Upper lobe of left lung (tissue), 6 donors: ENCODE results near the gene PER2. TPM values are rescaled to one million over a fixed set of nuclear protein-coding genes. Genes with fewer than 3 reads are reported as not detected.

Experiments used
- ATAC-seq, 2 donors: fragments of 200-7000 bp; cut with Tn5 transposase; one replicate each; pipeline ENCODE4 v1.9.1; 2022; ENCODE audit warnings: mild to moderate bottlenecking in 2 of 2, moderate library complexity in 2 of 2; ENCODE audit not compliant: low FRiP score in 2 of 2
- DNase-seq, 2 donors: peaks; one replicate each; pipeline ENCODE4 v3.0.0-alpha.2; 2019 to 2020
- H3K27ac ChIP-seq, 4 donors: fragments of 200-600 bp; sonication (generic); one replicate each; pipeline ENCODE4 v1.5.1; 2016 to 2019
- H3K27me3 ChIP-seq, 4 donors: fragments of 200-600 bp; sonication (generic); one replicate each; pipeline ENCODE4 v1.5.1; 2017 to 2019
- H3K36me3 ChIP-seq, 4 donors: fragments of 200-600 bp; sonication (generic); one replicate each; pipeline ENCODE4 v1.5.1; 2016 to 2019
- H3K4me1 ChIP-seq, 4 donors: fragments of 200-600 bp; sonication (generic); one replicate each; pipeline ENCODE4 v1.5.1; 2018 to 2019
- H3K4me3 ChIP-seq, 4 donors: fragments of 200-600 bp; sonication (generic); one replicate each; pipeline ENCODE4 v1.5.1; 2017 to 2019; ENCODE audit warnings: mild to moderate bottlenecking in 2 of 4, moderate library complexity in 1 of 4
- H3K9me3 ChIP-seq, 4 donors: fragments of 200-600 bp; sonication (generic); one replicate each; pipeline ENCODE4 v1.5.1; 2018 to 2019
- CTCF ChIP-seq, 6 experiments: fragments of 450-650 bp in 4 of 6; fragments of 200-600 bp in 2 of 6; sonication (generic) in 2 of 6; IDR thresholded peaks; one replicate each; pipeline ENCODE4 v1.5.1; 2016 to 2019; ENCODE audit warnings: antibody characterized with exemption in 6 of 6
- EP300 ChIP-seq, 4 donors: sonication (generic); formaldehyde crosslinking; IDR thresholded peaks; one replicate each; pipeline ENCODE4 v1.5.1; 2017; ENCODE audit warnings: antibody characterized with exemption in 4 of 4, control low read depth in 2 of 4
- POLR2A ChIP-seq, 4 donors: fragments of 450-650 bp; IDR thresholded peaks; one replicate each; pipeline ENCODE4 v1.5.1; 2016 to 2017; ENCODE audit warnings: antibody characterized with exemption in 4 of 4, mild to moderate bottlenecking in 2 of 4
- POLR2AphosphoS5 ChIP-seq, 2 donors: sonication (generic); formaldehyde crosslinking; IDR thresholded peaks; one replicate each; pipeline ENCODE4 v1.5.1; 2017; ENCODE audit warnings: antibody characterized with exemption in 2 of 2
- WGBS, 2 donors: methylation state at CpG; one replicate each; pipeline ENCODE4 v1.1.5; 2017 to 2018; 5-methylcytosine and 5-hydroxymethylcytosine counted together
- total RNA-seq, 6 donors: library from RNA; depleted of rRNA in 4 of 6; stranded (reverse); fragments of >200 nt in 4 of 6; gene quantifications; one replicate each; pipeline versions ENCODE4 v1.1.0 to v1.2.1, GENCODE V29; 2016 to 2021
- donor health status: DM: no; HTN: no; CAD: no; lungs with moderate emphysema.
- donor health status: DM: no; HTN: yes; CAD: no; lungs with severe emphysema.

PER2 gene
- total RNA-seq, 6 donors from 2014 or later, result 12.9 to 28.7 (median 18.1) TPM

- Histone ChIP-seq H3K27ac (no peak overlapping the region), H3K4me3 (no peak overlapping the region), H3K4me1 (peaks cover 4 to 9% (median 6%) of the 10 kb centered on the region in 4 donors), H3K36me3 (peaks cover 0 to 91% (median 54%) of the 10 kb centered on the region in 4 donors), H3K27me3 (no peaks in the 10 kb centered on the region), H3K9me3 (no peaks in the 10 kb centered on the region)
- ATAC-seq (no peak), DNase-seq (no peak)
- 96 to 100% methylated on average over 5 to 10 of the region's 11 CpGs for WGBS, 2 donors
- no peak for TF ChIP-seq POLR2A (IDR thresholded peaks at IDR 0.05)
- no peak for TF ChIP-seq CTCF (IDR thresholded peaks at IDR 0.05)
- TF ChIP-seq EP300 (IDR thresholded peaks at IDR 0.05), result no peak
- no peak for TF ChIP-seq POLR2AphosphoS5 (IDR thresholded peaks at IDR 0.05)
Observed at GRCh38 chr2:238251986-238252385, 36.4 kb downstream of the PER2 start.

- Histone ChIP-seq H3K27me3 (no peaks in the 10 kb centered on the region), H3K9me3 (no peaks in the 10 kb centered on the region), H3K36me3 (peaks cover 0 to 88% (median 54%) of the 10 kb centered on the region in 4 donors), H3K4me3 (no peak overlapping the region), H3K27ac (no peak overlapping the region), H3K4me1 (peaks cover 0 to 11% (median 6%) of the 10 kb centered on the region in 4 donors)
- WGBS, 2 donors, result 97% methylated on average over 12 of the region's 12 CpGs; no CpG with 5 or more reads in 1 of the 2 donors
- DNase-seq (no peak), ATAC-seq (no peak)
- TF ChIP-seq POLR2AphosphoS5 (IDR thresholded peaks at IDR 0.05) (no peak), EP300 (IDR thresholded peaks at IDR 0.05) (no peak), CTCF (IDR thresholded peaks at IDR 0.05) (no peak), POLR2A (IDR thresholded peaks at IDR 0.05) (no peak)
Observed at GRCh38 chr2:238251331-238251730, 37.1 kb downstream of the PER2 start.

- Histone ChIP-seq H3K36me3 (peaks cover 0 to 88% (median 53%) of the 10 kb centered on the region in 4 donors), H3K4me1 (peaks cover 0 to 11% (median 6%) of the 10 kb centered on the region in 4 donors), H3K9me3 (no peaks in the 10 kb centered on the region), H3K4me3 (no peak overlapping the region), H3K27ac (no peak overlapping the region), H3K27me3 (no peaks in the 10 kb centered on the region)
- ATAC-seq, result no peak
- no peak for DNase-seq
- WGBS, 2 donors, result 92 to 97% methylated on average over 7 of the region's 7 CpGs
- no peak for TF ChIP-seq CTCF (IDR thresholded peaks at IDR 0.05)
- TF ChIP-seq POLR2A (IDR thresholded peaks at IDR 0.05), result no peak
- TF ChIP-seq POLR2AphosphoS5 (IDR thresholded peaks at IDR 0.05), result no peak
- TF ChIP-seq EP300 (IDR thresholded peaks at IDR 0.05), result no peak
Observed at GRCh38 chr2:238250896-238251295, 37.5 kb downstream of the PER2 start.

GRCh38 chr2:238247841-238248453 lies 40.5 kb downstream of the PER2 start:
- no peak for ATAC-seq
- Histone ChIP-seq H3K27me3 (no peaks in the 10 kb centered on the region), H3K4me3 (no peak overlapping the region), H3K9me3 (no peaks in the 10 kb centered on the region), H3K4me1 (peaks cover 3 to 11% (median 6%) of the 10 kb centered on the region in 4 donors), H3K36me3 (peaks cover 0 to 75% (median 29%) of the 10 kb centered on the region in 4 donors), H3K27ac (peak overlapping the region in 3 of 4 donors; percentile 40 to 68 (median 46))
- 69 to 72% methylated on average over 10 of the region's 10 CpGs for WGBS, 2 donors
- DNase-seq, result no peak
- no peak for TF ChIP-seq CTCF (IDR thresholded peaks at IDR 0.05)
- no peak for TF ChIP-seq EP300 (IDR thresholded peaks at IDR 0.05)
- TF ChIP-seq POLR2A (IDR thresholded peaks at IDR 0.05), result no peak
- no peak for TF ChIP-seq POLR2AphosphoS5 (IDR thresholded peaks at IDR 0.05)
